ENCODE measurements around the gene CALCOCO2. TPM values are rescaled to one million over a fixed set of nuclear protein-coding genes. Genes with fewer than 3 reads are reported as not detected.

CALCOCO2 gene
- total and polyA plus RNA-seq, 4 donors, result 23.0 to 64.9 (median 44.0) TPM

DNA sequence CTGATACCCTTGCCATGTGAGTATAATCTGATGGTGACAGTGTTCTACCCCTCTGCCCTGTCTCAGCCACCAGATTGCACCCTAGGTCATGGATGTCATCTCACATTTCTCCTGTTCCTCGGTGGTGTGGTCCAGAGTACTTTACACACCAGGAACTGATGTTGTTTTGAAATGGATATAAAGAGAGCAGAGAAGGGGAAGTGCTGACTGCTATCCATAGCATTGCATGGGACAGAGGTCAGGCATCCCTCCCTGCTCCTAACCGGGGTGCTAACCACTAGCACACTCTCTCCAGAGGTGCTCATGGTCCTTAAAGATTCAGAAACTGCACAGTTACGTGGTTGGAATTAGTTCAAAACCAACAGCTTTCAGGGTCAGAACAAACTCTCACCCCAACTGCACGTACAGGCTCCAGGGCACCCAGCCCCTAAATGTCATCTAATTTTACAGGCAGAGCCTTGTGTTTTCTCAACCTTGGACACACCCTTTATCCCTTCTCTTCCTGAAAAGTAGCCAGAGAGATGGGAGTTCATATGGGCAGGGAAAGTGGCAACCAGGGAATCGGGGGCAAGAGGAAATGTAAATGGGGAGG lies 30.1 kb upstream of the CALCOCO2 start:
- WGBS, result 43% methylated on average over 5 of the region's 5 CpGs
- Histone ChIP-seq H3K4me1 (ENCODE audit: control insufficient read depth in 4 of 4, insufficient read depth in 4 of 4, low read length in 3 of 4) (peaks cover 19 to 41% (median 24%) of the 10 kb centered on the region in 4 donors), H3K4me3 (ENCODE audit: low read depth in 1 of 3, low read length in 3 of 3) (no peak overlapping the region), H3K9ac (ENCODE audit: low read depth in 1 of 2, low read length in 2 of 2) (no peak overlapping the region), H3K27me3 (ENCODE audit: control insufficient read depth in 4 of 4, insufficient read depth in 4 of 4, low read length in 3 of 4) (no peaks in the 10 kb centered on the region), H3K36me3 (ENCODE audit: control insufficient read depth in 4 of 4, insufficient read depth in 3 of 4, low read depth in 1 of 4, low read length in 3 of 4) (no peaks in the 10 kb centered on the region), H3K9me3 (ENCODE audit: control insufficient read depth in 4 of 4, low read length in 3 of 4) (no peaks in the 10 kb centered on the region), H3K27ac (ENCODE audit: low read depth in 1 of 2, low read length in 2 of 2) (no peak overlapping the region)
- DNase-seq (ENCODE audit: low spot score), result no peak
- TF ChIP-seq, protein P1, sequence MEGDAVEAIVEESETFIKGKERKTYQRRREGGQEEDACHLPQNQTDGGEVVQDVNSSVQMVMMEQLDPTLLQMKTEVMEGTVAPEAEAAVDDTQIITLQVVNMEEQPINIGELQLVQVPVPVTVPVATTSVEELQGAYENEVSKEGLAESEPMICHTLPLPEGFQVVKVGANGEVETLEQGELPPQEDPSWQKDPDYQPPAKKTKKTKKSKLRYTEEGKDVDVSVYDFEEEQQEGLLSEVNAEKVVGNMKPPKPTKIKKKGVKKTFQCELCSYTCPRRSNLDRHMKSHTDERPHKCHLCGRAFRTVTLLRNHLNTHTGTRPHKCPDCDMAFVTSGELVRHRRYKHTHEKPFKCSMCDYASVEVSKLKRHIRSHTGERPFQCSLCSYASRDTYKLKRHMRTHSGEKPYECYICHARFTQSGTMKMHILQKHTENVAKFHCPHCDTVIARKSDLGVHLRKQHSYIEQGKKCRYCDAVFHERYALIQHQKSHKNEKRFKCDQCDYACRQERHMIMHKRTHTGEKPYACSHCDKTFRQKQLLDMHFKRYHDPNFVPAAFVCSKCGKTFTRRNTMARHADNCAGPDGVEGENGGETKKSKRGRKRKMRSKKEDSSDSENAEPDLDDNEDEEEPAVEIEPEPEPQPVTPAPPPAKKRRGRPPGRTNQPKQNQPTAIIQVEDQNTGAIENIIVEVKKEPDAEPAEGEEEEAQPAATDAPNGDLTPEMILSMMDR (IDR thresholded peaks at IDR 0.05; ENCODE audit: low read depth, low read length, missing input control), result no peak
- TF ChIP-seq, protein P2, sequence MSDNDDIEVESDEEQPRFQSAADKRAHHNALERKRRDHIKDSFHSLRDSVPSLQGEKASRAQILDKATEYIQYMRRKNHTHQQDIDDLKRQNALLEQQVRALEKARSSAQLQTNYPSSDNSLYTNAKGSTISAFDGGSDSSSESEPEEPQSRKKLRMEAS (IDR thresholded peaks at IDR 0.05), result no peak
- TF ChIP-seq GABPA (IDR thresholded peaks at IDR 0.05 in 1 of 2, conservative IDR thresholded peaks at IDR 0.05 in 1 of 2), result no peak
- no peak for TF ChIP-seq YY1 (IDR thresholded peaks at IDR 0.05)
- TF ChIP-seq, protein P3, sequence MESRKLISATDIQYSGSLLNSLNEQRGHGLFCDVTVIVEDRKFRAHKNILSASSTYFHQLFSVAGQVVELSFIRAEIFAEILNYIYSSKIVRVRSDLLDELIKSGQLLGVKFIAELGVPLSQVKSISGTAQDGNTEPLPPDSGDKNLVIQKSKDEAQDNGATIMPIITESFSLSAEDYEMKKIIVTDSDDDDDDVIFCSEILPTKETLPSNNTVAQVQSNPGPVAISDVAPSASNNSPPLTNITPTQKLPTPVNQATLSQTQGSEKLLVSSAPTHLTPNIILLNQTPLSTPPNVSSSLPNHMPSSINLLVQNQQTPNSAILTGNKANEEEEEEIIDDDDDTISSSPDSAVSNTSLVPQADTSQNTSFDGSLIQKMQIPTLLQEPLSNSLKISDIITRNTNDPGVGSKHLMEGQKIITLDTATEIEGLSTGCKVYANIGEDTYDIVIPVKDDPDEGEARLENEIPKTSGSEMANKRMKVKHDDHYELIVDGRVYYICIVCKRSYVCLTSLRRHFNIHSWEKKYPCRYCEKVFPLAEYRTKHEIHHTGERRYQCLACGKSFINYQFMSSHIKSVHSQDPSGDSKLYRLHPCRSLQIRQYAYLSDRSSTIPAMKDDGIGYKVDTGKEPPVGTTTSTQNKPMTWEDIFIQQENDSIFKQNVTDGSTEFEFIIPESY (IDR thresholded peaks at IDR 0.05), result no peak
- no peak for TF ChIP-seq JUND (IDR thresholded peaks at IDR 0.05)
- TF ChIP-seq FOXA2 (IDR thresholded peaks at IDR 0.05), result no peak
- no peak for TF ChIP-seq TAF1 (conservative IDR thresholded peaks at IDR 0.05)
- TF ChIP-seq RXRA (IDR thresholded peaks at IDR 0.05), result no peak
- TF ChIP-seq HNF4G (IDR thresholded peaks at IDR 0.05), result no peak
- no peak for TF ChIP-seq FOXA1 (IDR thresholded peaks at IDR 0.05)
- TF ChIP-seq SP1 (IDR thresholded peaks at IDR 0.05), result no peak
- TF ChIP-seq, protein P4, sequence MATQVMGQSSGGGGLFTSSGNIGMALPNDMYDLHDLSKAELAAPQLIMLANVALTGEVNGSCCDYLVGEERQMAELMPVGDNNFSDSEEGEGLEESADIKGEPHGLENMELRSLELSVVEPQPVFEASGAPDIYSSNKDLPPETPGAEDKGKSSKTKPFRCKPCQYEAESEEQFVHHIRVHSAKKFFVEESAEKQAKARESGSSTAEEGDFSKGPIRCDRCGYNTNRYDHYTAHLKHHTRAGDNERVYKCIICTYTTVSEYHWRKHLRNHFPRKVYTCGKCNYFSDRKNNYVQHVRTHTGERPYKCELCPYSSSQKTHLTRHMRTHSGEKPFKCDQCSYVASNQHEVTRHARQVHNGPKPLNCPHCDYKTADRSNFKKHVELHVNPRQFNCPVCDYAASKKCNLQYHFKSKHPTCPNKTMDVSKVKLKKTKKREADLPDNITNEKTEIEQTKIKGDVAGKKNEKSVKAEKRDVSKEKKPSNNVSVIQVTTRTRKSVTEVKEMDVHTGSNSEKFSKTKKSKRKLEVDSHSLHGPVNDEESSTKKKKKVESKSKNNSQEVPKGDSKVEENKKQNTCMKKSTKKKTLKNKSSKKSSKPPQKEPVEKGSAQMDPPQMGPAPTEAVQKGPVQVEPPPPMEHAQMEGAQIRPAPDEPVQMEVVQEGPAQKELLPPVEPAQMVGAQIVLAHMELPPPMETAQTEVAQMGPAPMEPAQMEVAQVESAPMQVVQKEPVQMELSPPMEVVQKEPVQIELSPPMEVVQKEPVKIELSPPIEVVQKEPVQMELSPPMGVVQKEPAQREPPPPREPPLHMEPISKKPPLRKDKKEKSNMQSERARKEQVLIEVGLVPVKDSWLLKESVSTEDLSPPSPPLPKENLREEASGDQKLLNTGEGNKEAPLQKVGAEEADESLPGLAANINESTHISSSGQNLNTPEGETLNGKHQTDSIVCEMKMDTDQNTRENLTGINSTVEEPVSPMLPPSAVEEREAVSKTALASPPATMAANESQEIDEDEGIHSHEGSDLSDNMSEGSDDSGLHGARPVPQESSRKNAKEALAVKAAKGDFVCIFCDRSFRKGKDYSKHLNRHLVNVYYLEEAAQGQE (IDR thresholded peaks at IDR 0.05), result no peak
- TF ChIP-seq RAD21 (IDR thresholded peaks at IDR 0.05), result no peak

DNA sequence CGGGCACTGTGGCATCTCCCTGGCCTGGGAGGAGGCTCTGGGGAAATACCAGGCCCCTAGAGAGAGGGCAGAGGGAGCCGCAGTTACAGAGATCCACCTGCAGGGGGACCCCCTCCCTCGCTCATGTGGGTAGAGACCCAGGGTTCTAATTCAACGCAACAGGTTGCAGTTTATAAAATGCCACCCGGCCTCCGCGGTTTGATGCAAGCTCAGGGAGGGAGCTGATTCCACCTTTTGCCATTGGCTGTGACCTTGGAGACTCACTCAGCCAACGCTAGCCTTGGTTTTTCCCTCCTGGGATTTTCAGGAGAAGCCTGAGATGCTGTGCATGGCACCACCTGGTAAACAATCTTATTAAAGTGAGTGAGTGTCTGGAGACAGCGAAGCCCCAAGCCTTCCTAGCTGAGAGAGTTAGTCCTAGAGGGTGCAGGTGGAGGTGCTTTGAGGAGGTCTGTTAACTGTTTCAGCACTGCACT lies 25.9 kb upstream of the CALCOCO2 start:
- TF ChIP-seq FOXA2 (IDR thresholded peaks at IDR 0.05), result no peak
- TF ChIP-seq, protein P1 (IDR thresholded peaks at IDR 0.05; ENCODE audit: low read depth, low read length, missing input control), result peak; percentile 95
- TF ChIP-seq RAD21 (IDR thresholded peaks at IDR 0.05), result peak; percentile 90 to 91
- TF ChIP-seq, protein P5, sequence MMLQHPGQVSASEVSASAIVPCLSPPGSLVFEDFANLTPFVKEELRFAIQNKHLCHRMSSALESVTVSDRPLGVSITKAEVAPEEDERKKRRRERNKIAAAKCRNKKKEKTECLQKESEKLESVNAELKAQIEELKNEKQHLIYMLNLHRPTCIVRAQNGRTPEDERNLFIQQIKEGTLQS (IDR thresholded peaks at IDR 0.05), result no peak
- no peak for TF ChIP-seq HNF4G (IDR thresholded peaks at IDR 0.05)
- no peaks in the 10 kb centered on the region for H3K36me3 ChIP-seq (ENCODE audit: control insufficient read depth in 4 of 4, insufficient read depth in 3 of 4, low read depth in 1 of 4, low read length in 3 of 4)
- no peak overlapping the region for H3K27ac ChIP-seq (ENCODE audit: low read depth in 1 of 2, low read length in 2 of 2)
- H3K27me3 ChIP-seq (ENCODE audit: control insufficient read depth in 4 of 4, insufficient read depth in 4 of 4, low read length in 3 of 4), result no peaks in the 10 kb centered on the region
- WGBS, result 9% methylated on average over 9 of the region's 9 CpGs
- H3K9me3 ChIP-seq (ENCODE audit: control insufficient read depth in 4 of 4, low read length in 3 of 4), result no peaks in the 10 kb centered on the region
- peaks cover 8 to 20% (median 11%) of the 10 kb centered on the region in 4 donors for H3K4me1 ChIP-seq (ENCODE audit: control insufficient read depth in 4 of 4, insufficient read depth in 4 of 4, low read length in 3 of 4)
- H3K4me3 ChIP-seq (ENCODE audit: low read depth in 1 of 3, low read length in 3 of 3), result no peak overlapping the region
- DNase-seq (ENCODE audit: low spot score), result peak; percentile 77
- H3K9ac ChIP-seq (ENCODE audit: low read depth in 1 of 2, low read length in 2 of 2), result no peak overlapping the region

Measured in liver (tissue), 9 donors.